Activated T-cell treated with anti-CD3 and anti-CD28 coated beads, Interleukin-2, amount 50 U/mL, for 4 hours (primary cell): Measurements from ENCODE around the gene TCHHL1. TPM values are rescaled to one million over a fixed set of nuclear protein-coding genes. Genes with fewer than 3 reads are reported as not detected.
A peak's percentile ranks its signal among the peaks of the same experiment; 100 is the strongest.
"Not testable (repeated sequence)": the region's sequence is repeated elsewhere in the genome, so short reads cannot be mapped to it uniquely, and the experiment has no call there.

Experiments
- ATAC-seq, 2 donors: fragments of 200-7000 bp; cut with Tn5 transposase; one replicate each; pipeline ENCODE4 v1.10.0; 2021
- DNase-seq: peaks from one replicate; pipeline ENCODE4 v3.0.0-alpha.2; 2020
- H3K27me3 Mint-ChIP-seq: one replicate; pipeline ENCODE4 v1.8.0; 2021; ENCODE audit warnings: low read depth, mixed read lengths
- H3K36me3 Mint-ChIP-seq: one replicate; pipeline ENCODE4 v1.8.0; 2022; ENCODE audit warnings: mixed read lengths; ENCODE audit not compliant: insufficient read depth
- H3K4me1 Mint-ChIP-seq: one replicate; pipeline ENCODE4 v1.8.0; 2021; ENCODE audit warnings: low read depth, mixed read lengths
- H3K4me3 Mint-ChIP-seq: one replicate; pipeline ENCODE4 v1.8.0; 2021; ENCODE audit warnings: mild to moderate bottlenecking, moderate library complexity, mixed read lengths
- H3K9me3 Mint-ChIP-seq: one replicate; pipeline ENCODE4 v1.8.0; 2021; ENCODE audit warnings: mixed read lengths
- total RNA-seq, 3 donors: library from RNA; stranded (reverse); gene quantifications; one replicate each; pipeline ENCODE4 v1.2.1, GENCODE V29; 2021

Gene TCHHL1
- total RNA-seq, 3 donors from 2014 or later, result not detected

- Mint-ChIP-seq H3K4me3 (no peak overlapping the region), H3K9me3 (no peaks in the 10 kb centered on the region), H3K36me3 (no peaks in the 10 kb centered on the region), H3K4me1 (no peaks in the 10 kb centered on the region), H3K27me3 (peaks cover 11% of the 10 kb centered on the region)
- DNase-seq (no peak), ATAC-seq (no peak)
Measured at GRCh38 chr1:152109231-152109997, 20.6 kb upstream of the TCHHL1 start.

GRCh38 chr1:152108882-152109222, 20.0 kb upstream of the TCHHL1 start:
- H3K27me3 Mint-ChIP-seq, result peaks cover 13% of the 10 kb centered on the region
- no peaks in the 10 kb centered on the region for H3K36me3 Mint-ChIP-seq
- H3K4me3 Mint-ChIP-seq, result no peak overlapping the region
- ATAC-seq, result no peak
- no peaks in the 10 kb centered on the region for H3K9me3 Mint-ChIP-seq
- H3K4me1 Mint-ChIP-seq, result no peaks in the 10 kb centered on the region
- DNase-seq, result no peak

GRCh38 chr1:152107984-152108881, 19.4 kb upstream of the TCHHL1 start:
- peak overlapping the region; percentile 59 for H3K4me3 Mint-ChIP-seq

GRCh38 chr1:152107031-152107983, 18.4 kb upstream of the TCHHL1 start:
- Mint-ChIP-seq H3K9me3 (no peaks in the 10 kb centered on the region), H3K27me3 (peaks cover 25% of the 10 kb centered on the region), H3K36me3 (no peaks in the 10 kb centered on the region), H3K4me1 (no peaks in the 10 kb centered on the region), H3K4me3 (no peak overlapping the region)
- ATAC-seq, result no peak
- no peak for DNase-seq

More at GRCh38 chr1:152107984-152108881, 19.4 kb upstream of the TCHHL1 start:
- Mint-ChIP-seq H3K9me3 (no peaks in the 10 kb centered on the region), H3K4me1 (no peaks in the 10 kb centered on the region), H3K27me3 (peaks cover 19% of the 10 kb centered on the region), H3K36me3 (no peaks in the 10 kb centered on the region)
- no peak for ATAC-seq
- DNase-seq, result no peak

DNA sequence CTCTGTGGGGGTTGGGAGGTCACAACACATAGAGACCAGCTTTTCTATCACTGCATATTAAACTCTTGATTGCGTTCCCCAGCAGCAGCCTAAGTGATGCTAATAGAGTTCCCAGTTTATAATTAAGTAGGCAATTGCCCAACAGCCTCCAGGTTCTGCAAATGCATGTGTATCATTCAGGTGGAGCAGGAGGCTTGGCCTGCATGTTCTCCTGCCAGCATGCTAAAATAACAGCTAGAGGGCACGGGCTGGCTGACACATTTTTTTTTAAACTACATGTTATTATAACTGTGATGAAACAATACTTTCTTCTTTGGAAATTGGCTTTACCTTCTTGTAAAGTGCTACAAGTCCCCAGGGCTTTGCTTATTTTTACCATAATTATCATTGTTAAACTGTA, 16.0 kb upstream of the TCHHL1 start:
- Mint-ChIP-seq H3K36me3 (no peaks in the 10 kb centered on the region), H3K4me1 (no peaks in the 10 kb centered on the region), H3K27me3 (peaks cover 46% of the 10 kb centered on the region), H3K4me3 (no peak overlapping the region), H3K9me3 (no peaks in the 10 kb centered on the region)
- DNase-seq, result no peak
- ATAC-seq, result no peak

- DNase-seq (no peak), ATAC-seq (no peak)
- no peaks in the 10 kb centered on the region for H3K4me1 Mint-ChIP-seq
- peaks cover 16% of the 10 kb centered on the region for H3K9me3 Mint-ChIP-seq
- H3K36me3 Mint-ChIP-seq, result no peaks in the 10 kb centered on the region
- H3K27me3 Mint-ChIP-seq, result peaks cover 63% of the 10 kb centered on the region
- no peak overlapping the region for H3K4me3 Mint-ChIP-seq
Measured at GRCh38 chr1:152096931-152097330, 8.1 kb upstream of the TCHHL1 start.

DNA sequence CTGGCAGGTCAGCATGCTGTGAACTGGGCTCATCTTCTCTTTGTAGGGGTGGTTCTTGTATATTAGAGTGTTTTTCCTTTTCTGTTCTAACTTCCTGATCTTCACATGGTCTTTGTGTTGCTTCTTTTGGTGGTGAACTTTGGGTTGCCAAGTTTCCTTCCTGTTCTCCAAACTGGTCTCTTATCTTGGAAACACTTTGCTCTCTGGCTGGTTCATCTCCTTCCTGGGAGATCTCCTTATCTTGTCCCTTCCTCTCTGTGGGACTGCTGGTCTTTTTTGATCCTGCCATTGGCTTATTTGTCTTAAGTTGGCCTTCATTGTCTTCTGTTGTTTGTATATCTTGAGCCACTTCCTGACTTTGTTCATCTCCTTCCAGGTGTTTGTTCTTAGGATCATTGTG, 2.1 kb downstream of the TCHHL1 start:
- Mint-ChIP-seq H3K36me3 (no peaks in the 10 kb centered on the region), H3K27me3 (peaks cover 34% of the 10 kb centered on the region), H3K4me3 (no peak overlapping the region), H3K4me1 (no peaks in the 10 kb centered on the region), H3K9me3 (peaks cover 3% of the 10 kb centered on the region)
- no peak for ATAC-seq
- DNase-seq, result no peak

DNA sequence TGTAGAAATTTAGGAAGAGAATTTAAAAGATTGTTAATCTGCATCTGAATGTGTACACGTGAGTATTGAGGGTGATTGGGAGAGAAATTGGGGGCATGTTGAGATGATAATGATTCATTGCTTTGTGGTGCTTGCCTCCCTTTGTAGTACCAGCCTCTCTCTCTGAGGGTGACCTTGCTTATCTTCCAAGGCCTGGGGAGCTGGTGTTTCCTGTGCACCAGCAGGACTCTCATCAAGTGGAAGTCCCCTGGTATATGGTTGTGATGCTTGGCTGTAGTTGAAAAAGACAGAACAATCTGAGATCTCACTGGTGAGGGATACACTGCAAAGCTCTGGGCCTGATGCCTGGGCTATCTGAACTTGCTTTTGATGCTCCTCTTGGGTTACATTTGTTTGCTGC, 4.0 kb downstream of the TCHHL1 start:
- no peaks in the 10 kb centered on the region for H3K9me3 Mint-ChIP-seq
- no peaks in the 10 kb centered on the region for H3K36me3 Mint-ChIP-seq
- ATAC-seq, result no peak
- H3K4me3 Mint-ChIP-seq, result no peak overlapping the region
- H3K4me1 Mint-ChIP-seq, result no peaks in the 10 kb centered on the region
- DNase-seq, result no peak
- H3K27me3 Mint-ChIP-seq, result peaks cover 26% of the 10 kb centered on the region

DNA sequence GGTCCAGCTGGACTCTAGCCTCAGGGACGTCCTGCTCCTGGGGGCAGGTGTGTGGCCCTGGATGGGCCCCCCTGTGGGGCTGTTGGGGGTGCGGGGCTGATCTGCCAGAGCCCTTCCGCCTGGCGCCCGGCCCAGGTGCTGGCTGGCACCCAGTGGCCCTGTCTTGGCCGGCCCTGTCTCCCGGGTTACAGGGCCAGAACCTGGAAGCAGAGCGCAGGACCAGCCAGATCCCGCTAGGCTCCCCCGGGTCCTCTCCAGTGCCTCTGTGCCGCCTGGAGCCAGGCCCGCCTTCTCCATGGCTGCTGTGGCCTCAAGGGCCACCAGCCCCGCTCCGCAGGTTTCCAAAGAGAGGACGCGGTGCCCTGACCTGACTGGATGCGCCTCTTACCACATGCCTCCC, 7.8 kb downstream of the TCHHL1 start:
- not testable (repeated sequence) for ATAC-seq, H3K4me1 Mint-ChIP-seq, DNase-seq

DNA sequence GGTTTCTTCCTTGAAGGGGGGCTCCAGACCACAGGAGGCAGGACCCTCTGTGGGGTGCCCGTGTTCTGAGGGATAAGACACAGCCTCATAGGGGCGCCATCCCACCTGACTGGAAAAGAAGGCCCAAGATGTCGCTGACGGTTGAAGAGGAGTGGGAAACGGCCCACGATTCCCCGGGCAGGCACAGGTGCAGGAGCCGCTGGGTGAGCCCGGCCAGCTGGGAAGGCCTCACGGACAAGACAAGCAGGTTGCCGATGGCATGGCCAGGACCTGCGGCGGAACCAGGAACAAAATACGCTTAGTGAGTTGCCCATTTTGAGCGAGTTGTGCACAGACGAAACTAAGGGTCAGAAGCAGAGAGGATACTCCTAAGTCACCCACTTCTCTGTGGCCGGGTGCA, 8.4 kb downstream of the TCHHL1 start:
- DNase-seq, H3K9me3 Mint-ChIP-seq, H3K4me1 Mint-ChIP-seq, H3K36me3 Mint-ChIP-seq, ATAC-seq, H3K4me3 Mint-ChIP-seq: not testable (repeated sequence)
- peaks cover 27% of the 10 kb centered on the region for H3K27me3 Mint-ChIP-seq

More for the DNA sequence above, 7.8 kb downstream of the TCHHL1 start:
- not testable (repeated sequence) for H3K9me3 Mint-ChIP-seq, H3K4me3 Mint-ChIP-seq, H3K36me3 Mint-ChIP-seq
- peaks cover 27% of the 10 kb centered on the region for H3K27me3 Mint-ChIP-seq

GRCh38 chr1:152078831-152079441, 9.9 kb downstream of the TCHHL1 start:
- Mint-ChIP-seq H3K36me3 (no peaks in the 10 kb centered on the region), H3K9me3 (no peaks in the 10 kb centered on the region), H3K4me1 (no peaks in the 10 kb centered on the region), H3K4me3 (no peak overlapping the region), H3K27me3 (peaks cover 27% of the 10 kb centered on the region)
- ATAC-seq (no peak), DNase-seq (no peak)

- H3K9me3 Mint-ChIP-seq, result no peaks in the 10 kb centered on the region
- H3K4me1 Mint-ChIP-seq, result no peaks in the 10 kb centered on the region
- DNase-seq (no peak), ATAC-seq (no peak)
- no peak overlapping the region for H3K4me3 Mint-ChIP-seq
- H3K36me3 Mint-ChIP-seq, result no peaks in the 10 kb centered on the region
- peaks cover 21% of the 10 kb centered on the region for H3K27me3 Mint-ChIP-seq
Measured at GRCh38 chr1:152072311-152072710, 16.6 kb downstream of the TCHHL1 start.

- Mint-ChIP-seq H3K27me3 (peaks cover 21% of the 10 kb centered on the region), H3K9me3 (no peaks in the 10 kb centered on the region), H3K36me3 (no peaks in the 10 kb centered on the region), H3K4me1 (no peaks in the 10 kb centered on the region), H3K4me3 (no peak overlapping the region)
- DNase-seq (no peak), ATAC-seq (no peak)
Measured at GRCh38 chr1:152071123-152071522, 17.7 kb downstream of the TCHHL1 start.

GRCh38 chr1:152067929-152068328, 20.9 kb downstream of the TCHHL1 start:
- Mint-ChIP-seq H3K9me3 (no peaks in the 10 kb centered on the region), H3K4me1 (no peaks in the 10 kb centered on the region), H3K4me3 (no peak overlapping the region), H3K36me3 (no peaks in the 10 kb centered on the region), H3K27me3 (peaks cover 37% of the 10 kb centered on the region)
- DNase-seq (no peak), ATAC-seq (no peak)
